Activated CD4-positive, CD25-positive, alpha-beta regulatory T cell treated with anti-CD3 and anti-CD28 coated beads, Interleukin-2, amount 50 U/mL, for 16 hours (primary cell): Measurements from ENCODE around the gene RASAL2.
"Not testable (repeated sequence)": the region's sequence is repeated elsewhere in the genome, so short reads cannot be mapped to it uniquely, and the experiment has no call there.

ENCODE experiments used
- DNase-seq: peaks from one replicate; pipeline ENCODE4 v3.0.0-alpha.2; 2020; ENCODE audit warnings: low read depth, low spot score

RASAL2 gene

GRCh38 chr1:178342745-178343144, 248.8 kb downstream of the RASAL2 start:
- DNase-seq: no peak

DNA sequence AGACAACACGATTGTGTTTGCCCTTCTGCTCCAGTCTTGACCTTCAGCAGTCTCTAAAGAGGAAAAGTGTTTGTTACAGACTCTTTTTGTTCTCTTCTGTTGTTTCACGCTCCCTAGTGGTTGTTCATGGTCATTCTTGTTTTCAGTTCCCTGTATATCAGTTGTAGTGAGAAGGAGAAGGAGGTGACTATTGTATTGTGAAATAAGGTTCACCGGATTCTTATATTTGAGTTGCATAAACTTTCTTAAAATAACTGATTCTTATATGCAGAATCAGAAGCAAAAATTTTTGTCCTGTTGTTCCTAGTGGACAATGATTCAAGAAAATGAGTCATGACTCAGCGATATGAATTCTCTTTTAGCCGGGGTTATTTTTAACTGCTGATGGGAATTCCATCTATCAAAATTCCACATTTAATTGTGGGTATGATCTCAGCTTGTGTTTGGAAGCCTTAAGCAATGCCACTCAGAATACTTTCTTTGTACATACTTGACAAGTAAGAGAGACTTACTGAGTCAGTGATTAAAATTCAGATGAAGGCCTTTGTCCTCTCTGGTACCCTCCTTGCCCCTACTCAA, 250.7 kb downstream of the RASAL2 start:
- DNase-seq: no peak

- no peak for DNase-seq
These were observed 251.3 kb downstream of the RASAL2 start for GRCh38 chr1:178345238-178345637.

- no peak for DNase-seq
These were observed 251.9 kb downstream of the RASAL2 start for GRCh38 chr1:178345807-178346206.

DNA sequence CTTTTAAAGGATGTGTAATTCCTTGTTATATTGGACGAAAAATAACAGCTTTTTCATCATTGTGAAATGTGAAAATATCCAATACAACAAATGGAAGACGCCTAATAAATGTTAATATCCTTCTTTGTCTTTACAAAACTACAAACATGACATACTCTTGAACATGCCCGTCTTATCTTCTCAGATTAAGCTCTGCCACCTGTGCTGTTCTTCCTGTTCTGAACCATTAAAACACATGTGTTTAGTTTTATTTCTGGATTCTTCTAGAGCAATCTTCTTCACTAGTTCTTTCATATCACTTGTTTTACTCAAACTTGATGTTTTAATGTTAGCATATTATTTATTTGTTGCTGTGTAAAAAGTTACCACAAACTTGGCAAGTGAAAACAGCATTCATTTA, 255.9 kb downstream of the RASAL2 start:
- no peak for DNase-seq

GRCh38 chr1:178351911-178352310, 258.0 kb downstream of the RASAL2 start:
- not testable (repeated sequence) for DNase-seq

DNA sequence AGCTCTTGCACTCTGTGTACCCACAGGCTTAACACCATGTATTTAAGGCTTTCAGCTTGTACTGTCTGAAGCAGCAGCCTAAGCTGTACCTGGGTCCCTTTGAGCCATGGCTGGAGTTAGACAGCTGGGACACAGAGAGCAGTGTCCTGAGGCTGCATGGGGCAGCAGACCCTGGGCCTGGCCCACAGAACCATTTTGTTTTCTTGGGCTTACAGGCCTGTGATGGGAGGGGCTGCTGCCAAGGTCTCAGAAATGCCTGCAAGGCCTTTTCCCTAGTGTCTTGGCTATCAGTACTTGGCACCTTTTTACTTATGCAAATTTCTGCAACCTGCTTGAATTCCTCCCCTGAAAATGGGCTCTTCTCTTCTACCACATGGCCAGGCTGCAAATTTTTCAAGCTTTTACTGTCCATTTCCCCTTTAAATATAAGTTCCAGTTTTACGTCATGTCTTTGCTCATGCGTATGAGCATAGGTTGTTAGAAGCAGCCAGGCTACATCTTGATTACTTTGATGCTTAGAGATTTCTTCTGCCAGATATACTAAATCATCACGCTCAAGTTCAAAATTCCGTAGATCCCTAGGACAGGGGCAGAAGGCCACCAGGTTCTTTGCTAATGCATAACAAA, 259.0 kb downstream of the RASAL2 start:
- no peak for DNase-seq

GRCh38 chr1:178353524-178353923, 259.6 kb downstream of the RASAL2 start:
- no peak for DNase-seq

GRCh38 chr1:178354816-178355215, 260.9 kb downstream of the RASAL2 start:
- no peak for DNase-seq

DNA sequence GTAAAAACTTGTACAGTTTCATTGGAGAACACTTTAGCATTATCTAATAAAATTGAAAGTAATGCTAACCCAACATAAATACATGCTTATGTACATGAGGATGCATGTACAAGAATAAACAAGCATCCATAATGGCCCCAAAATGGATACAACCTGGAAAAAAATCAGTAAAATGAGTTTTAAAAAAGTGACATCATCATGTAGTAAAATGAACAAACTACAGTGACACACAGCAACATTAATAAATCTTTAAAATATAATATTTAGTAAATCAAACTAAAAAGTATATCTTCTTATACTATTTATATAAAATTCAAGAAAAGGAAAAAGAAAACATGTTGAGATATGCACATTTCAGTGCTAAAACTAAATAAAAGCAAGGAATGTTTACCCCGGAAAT, 262.4 kb downstream of the RASAL2 start:
- DNase-seq: no peak

DNA sequence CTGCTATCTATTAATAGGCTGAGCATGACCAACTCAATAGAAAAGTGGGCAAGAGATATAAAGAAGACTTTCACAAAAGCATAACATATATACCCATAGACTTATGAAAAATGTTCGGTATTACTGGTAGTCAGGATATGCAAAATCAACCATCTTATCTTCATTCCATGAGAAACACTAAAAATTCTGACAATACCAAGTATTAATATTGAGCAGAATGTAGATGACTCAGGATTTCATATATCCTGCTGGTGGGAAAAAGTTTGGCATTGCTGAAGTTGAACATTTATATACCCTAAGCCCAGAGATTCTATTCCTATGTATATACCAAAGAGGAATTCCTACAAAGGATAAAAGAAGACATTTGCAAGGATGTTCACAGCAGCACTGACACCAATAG, 264.6 kb downstream of the RASAL2 start:
- no peak for DNase-seq

GRCh38 chr1:178360421-178360820, 266.5 kb downstream of the RASAL2 start:
- no peak for DNase-seq

DNA sequence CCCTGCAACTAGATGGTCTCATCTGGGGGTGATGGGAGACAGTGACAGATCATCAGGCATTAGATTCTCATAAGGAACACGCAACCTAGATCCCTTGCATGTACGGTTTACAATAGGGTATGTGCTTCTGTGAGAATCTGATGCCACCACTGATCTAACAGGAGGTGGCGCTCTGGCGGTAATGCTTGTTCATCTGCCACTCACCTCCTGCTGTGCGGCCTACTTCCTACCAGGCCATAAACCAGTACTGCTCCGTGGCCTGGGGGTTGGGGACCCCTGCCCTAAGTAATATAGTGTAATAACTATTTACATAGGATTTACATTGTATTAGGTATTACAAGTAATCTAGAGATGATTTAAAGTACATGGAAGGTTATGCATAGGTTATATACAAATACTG, 267.9 kb downstream of the RASAL2 start:
- DNase-seq: no peak

- DNase-seq: no peak
These were observed 268.8 kb downstream of the RASAL2 start for GRCh38 chr1:178362747-178363146.

DNA sequence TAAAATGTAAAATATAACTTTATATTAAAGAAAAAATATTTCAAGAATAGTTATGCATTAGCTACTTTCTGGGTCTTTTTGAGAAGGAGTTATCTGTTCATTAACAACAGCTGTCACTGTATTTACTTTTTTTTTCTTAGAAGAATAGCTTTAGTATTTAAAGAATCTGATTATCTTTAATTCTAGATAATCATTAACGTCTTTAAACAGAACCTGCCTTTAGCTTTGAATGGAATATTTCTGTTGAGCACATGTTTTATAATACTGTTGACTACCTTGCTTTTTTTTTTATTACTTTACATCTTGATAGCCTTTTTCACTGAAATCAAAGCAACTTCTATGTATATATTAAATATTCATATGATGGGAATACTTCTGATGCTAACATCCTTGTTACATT, 270.9 kb downstream of the RASAL2 start:
- DNase-seq: no peak

DNA sequence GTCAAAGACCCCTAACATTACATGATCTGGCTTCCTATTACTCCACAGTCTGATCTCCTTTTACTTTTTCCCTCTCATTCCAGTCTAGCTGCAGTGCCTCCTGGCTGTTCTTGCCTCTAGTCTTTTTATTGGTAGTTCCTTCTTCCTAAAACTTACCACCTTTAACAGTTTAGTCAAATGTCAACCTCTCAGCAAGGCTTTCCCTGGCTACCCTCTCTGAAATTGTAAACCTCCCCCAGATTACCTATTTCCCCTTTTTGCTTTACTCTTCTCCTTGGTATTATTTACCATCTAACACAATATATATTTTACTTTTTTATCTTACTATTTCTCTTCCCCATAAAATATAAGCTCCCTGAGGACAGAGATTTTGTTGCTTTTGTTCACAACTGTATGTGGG, 273.2 kb downstream of the RASAL2 start:
- no peak for DNase-seq

DNA sequence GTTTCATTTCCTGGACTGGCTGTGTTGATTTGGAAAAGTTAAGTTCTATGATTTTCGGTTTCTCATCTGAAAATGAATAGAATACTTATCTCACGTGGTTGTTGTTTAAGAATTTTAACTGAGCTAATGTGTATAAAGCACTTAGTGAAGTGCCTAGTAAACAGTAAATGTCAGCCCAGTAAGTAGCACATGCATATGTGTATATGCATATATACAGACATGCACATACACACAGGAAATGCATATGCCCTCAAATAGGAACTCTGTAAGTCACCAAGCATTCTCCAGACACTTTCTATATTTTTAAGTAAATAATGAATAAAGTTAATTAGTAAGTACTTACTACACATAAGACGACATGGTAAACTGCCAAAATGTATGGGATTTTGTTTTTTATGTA, 274.3 kb downstream of the RASAL2 start:
- no peak for DNase-seq

DNA sequence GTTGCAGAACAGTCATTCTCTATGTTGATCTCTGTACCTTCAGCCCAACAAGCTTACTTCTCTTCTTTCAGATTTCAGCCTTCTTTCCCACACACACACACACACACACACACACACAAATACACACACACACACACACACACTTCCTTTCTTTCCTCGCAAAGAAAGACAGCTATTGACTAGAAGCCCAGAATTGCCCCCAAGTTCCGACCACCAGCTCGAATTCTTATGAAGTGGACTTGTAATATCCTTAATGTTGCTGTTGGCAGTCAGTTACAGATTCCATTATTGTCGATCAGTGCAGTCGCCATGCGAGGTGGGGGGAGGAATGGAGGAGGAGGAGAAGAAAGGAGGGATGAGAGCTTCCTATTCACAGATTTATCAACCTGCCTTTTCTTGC, 277.3 kb downstream of the RASAL2 start:
- DNase-seq: no peak

DNA sequence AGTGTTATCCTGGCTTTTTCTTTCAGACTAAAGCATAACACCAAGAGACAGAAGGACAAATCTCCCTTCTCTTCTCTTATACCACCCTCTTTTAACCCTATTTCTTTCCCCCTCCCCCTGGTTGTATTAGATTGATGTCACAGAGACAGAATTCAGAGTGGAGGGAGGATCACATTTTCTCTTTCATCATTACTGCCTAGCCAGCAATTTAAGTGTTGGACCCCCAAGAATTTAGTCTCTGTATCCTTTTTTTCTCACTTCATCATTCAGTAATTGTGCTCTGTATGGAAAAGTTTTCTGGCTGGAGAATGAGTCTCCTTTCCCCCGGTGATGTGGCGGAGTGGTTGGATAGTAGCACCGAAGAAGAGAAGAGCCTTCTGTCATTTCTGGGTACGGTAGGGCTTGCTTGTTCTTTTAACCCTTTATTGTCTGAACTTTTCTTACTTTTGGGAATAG, 278.1 kb downstream of the RASAL2 start:
- DNase-seq: no peak

DNA sequence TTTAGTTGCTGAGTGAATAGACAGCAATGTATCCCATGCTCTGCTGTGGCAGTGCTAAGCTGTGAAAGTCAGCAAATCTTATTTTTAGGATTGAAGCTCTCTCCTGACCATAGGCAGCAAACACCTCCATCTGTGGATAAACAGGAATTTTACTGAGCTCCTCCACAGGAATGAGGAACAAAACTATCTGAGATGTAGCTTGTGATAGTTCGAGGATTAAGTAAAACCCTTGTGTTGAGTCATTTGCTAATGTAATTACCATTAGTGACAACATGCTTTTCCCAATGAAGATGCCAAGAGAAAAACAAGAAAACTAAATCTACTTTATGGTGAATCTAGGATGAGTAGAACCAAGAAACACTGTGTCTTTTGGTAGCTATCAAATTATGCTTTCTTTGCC, 280.1 kb downstream of the RASAL2 start:
- no peak for DNase-seq

GRCh38 chr1:178376008-178376407, 282.1 kb downstream of the RASAL2 start:
- DNase-seq: no peak

GRCh38 chr1:178379807-178380206, 285.9 kb downstream of the RASAL2 start:
- no peak for DNase-seq

- DNase-seq: no peak
These were observed 288.5 kb downstream of the RASAL2 start for GRCh38 chr1:178382372-178382771.

- DNase-seq: no peak
These were observed 291.8 kb downstream of the RASAL2 start for GRCh38 chr1:178385662-178386061.
